ENCODE results near the gene RNF141.

Gene RNF141

GRCh38 chr11:10540915-10541560 lies at the start of gene RNF141 (continued):
- TF ChIP-seq, protein P1, sequence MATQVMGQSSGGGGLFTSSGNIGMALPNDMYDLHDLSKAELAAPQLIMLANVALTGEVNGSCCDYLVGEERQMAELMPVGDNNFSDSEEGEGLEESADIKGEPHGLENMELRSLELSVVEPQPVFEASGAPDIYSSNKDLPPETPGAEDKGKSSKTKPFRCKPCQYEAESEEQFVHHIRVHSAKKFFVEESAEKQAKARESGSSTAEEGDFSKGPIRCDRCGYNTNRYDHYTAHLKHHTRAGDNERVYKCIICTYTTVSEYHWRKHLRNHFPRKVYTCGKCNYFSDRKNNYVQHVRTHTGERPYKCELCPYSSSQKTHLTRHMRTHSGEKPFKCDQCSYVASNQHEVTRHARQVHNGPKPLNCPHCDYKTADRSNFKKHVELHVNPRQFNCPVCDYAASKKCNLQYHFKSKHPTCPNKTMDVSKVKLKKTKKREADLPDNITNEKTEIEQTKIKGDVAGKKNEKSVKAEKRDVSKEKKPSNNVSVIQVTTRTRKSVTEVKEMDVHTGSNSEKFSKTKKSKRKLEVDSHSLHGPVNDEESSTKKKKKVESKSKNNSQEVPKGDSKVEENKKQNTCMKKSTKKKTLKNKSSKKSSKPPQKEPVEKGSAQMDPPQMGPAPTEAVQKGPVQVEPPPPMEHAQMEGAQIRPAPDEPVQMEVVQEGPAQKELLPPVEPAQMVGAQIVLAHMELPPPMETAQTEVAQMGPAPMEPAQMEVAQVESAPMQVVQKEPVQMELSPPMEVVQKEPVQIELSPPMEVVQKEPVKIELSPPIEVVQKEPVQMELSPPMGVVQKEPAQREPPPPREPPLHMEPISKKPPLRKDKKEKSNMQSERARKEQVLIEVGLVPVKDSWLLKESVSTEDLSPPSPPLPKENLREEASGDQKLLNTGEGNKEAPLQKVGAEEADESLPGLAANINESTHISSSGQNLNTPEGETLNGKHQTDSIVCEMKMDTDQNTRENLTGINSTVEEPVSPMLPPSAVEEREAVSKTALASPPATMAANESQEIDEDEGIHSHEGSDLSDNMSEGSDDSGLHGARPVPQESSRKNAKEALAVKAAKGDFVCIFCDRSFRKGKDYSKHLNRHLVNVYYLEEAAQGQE (tag by site-specific recombination; IDR thresholded peaks at IDR 0.05) = peak; percentile 47; the same call in 1 of the 2 replicates
- TF ChIP-seq ZEB2 (tag by site-specific recombination; IDR thresholded peaks at IDR 0.05) = 0 out of 2 replicates have a peak, but pooled peaks have one; percentile 50
- TF ChIP-seq, protein P2, sequence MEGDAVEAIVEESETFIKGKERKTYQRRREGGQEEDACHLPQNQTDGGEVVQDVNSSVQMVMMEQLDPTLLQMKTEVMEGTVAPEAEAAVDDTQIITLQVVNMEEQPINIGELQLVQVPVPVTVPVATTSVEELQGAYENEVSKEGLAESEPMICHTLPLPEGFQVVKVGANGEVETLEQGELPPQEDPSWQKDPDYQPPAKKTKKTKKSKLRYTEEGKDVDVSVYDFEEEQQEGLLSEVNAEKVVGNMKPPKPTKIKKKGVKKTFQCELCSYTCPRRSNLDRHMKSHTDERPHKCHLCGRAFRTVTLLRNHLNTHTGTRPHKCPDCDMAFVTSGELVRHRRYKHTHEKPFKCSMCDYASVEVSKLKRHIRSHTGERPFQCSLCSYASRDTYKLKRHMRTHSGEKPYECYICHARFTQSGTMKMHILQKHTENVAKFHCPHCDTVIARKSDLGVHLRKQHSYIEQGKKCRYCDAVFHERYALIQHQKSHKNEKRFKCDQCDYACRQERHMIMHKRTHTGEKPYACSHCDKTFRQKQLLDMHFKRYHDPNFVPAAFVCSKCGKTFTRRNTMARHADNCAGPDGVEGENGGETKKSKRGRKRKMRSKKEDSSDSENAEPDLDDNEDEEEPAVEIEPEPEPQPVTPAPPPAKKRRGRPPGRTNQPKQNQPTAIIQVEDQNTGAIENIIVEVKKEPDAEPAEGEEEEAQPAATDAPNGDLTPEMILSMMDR (tag by site-specific recombination; IDR thresholded peaks at IDR 0.05) = peak; percentile 94
- TF ChIP-seq, protein P3, sequence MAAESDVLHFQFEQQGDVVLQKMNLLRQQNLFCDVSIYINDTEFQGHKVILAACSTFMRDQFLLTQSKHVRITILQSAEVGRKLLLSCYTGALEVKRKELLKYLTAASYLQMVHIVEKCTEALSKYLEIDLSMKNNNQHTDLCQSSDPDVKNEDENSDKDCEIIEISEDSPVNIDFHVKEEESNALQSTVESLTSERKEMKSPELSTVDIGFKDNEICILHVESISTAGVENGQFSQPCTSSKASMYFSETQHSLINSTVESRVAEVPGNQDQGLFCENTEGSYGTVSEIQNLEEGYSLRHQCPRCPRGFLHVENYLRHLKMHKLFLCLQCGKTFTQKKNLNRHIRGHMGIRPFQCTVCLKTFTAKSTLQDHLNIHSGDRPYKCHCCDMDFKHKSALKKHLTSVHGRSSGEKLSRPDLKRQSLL (tag by site-specific recombination; IDR thresholded peaks at IDR 0.05) = no peak
- TF ChIP-seq ZNF626 (tag by site-specific recombination; IDR thresholded peaks at IDR 0.05) = no peak
- no peak for TF ChIP-seq ELK4 (IDR thresholded peaks at IDR 0.05; ENCODE audit: borderline replicate concordance, low read depth, low read length)
- TF ChIP-seq, protein P4, sequence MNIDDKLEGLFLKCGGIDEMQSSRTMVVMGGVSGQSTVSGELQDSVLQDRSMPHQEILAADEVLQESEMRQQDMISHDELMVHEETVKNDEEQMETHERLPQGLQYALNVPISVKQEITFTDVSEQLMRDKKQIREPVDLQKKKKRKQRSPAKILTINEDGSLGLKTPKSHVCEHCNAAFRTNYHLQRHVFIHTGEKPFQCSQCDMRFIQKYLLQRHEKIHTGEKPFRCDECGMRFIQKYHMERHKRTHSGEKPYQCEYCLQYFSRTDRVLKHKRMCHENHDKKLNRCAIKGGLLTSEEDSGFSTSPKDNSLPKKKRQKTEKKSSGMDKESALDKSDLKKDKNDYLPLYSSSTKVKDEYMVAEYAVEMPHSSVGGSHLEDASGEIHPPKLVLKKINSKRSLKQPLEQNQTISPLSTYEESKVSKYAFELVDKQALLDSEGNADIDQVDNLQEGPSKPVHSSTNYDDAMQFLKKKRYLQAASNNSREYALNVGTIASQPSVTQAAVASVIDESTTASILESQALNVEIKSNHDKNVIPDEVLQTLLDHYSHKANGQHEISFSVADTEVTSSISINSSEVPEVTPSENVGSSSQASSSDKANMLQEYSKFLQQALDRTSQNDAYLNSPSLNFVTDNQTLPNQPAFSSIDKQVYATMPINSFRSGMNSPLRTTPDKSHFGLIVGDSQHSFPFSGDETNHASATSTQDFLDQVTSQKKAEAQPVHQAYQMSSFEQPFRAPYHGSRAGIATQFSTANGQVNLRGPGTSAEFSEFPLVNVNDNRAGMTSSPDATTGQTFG (tag by site-specific recombination; IDR thresholded peaks at IDR 0.05; ENCODE audit: borderline replicate concordance) = no peak
- TF ChIP-seq ZFP37 (tag by site-specific recombination; IDR thresholded peaks at IDR 0.05) = 0 out of 2 replicates have a peak, but pooled peaks have one; percentile 48
- TF ChIP-seq ZBTB20 (tag by site-specific recombination; IDR thresholded peaks at IDR 0.05) = peak; percentile 64
- peak; percentile 82 for TF ChIP-seq ZXDB (tag by site-specific recombination; IDR thresholded peaks at IDR 0.05)
- no peak for TF ChIP-seq ZNF549 (tag by site-specific recombination; IDR thresholded peaks at IDR 0.05)
- TF ChIP-seq, protein P5, sequence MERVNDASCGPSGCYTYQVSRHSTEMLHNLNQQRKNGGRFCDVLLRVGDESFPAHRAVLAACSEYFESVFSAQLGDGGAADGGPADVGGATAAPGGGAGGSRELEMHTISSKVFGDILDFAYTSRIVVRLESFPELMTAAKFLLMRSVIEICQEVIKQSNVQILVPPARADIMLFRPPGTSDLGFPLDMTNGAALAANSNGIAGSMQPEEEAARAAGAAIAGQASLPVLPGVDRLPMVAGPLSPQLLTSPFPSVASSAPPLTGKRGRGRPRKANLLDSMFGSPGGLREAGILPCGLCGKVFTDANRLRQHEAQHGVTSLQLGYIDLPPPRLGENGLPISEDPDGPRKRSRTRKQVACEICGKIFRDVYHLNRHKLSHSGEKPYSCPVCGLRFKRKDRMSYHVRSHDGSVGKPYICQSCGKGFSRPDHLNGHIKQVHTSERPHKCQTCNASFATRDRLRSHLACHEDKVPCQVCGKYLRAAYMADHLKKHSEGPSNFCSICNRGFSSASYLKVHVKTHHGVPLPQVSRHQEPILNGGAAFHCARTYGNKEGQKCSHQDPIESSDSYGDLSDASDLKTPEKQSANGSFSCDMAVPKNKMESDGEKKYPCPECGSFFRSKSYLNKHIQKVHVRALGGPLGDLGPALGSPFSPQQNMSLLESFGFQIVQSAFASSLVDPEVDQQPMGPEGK (tag by site-specific recombination; IDR thresholded peaks at IDR 0.05) = peak; percentile 73
- TF ChIP-seq, protein P6, sequence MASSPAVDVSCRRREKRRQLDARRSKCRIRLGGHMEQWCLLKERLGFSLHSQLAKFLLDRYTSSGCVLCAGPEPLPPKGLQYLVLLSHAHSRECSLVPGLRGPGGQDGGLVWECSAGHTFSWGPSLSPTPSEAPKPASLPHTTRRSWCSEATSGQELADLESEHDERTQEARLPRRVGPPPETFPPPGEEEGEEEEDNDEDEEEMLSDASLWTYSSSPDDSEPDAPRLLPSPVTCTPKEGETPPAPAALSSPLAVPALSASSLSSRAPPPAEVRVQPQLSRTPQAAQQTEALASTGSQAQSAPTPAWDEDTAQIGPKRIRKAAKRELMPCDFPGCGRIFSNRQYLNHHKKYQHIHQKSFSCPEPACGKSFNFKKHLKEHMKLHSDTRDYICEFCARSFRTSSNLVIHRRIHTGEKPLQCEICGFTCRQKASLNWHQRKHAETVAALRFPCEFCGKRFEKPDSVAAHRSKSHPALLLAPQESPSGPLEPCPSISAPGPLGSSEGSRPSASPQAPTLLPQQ (tag by site-specific recombination; IDR thresholded peaks at IDR 0.05) = 0 out of 2 replicates have a peak, but pooled peaks have one; percentile 50
- no peak for TF ChIP-seq ZBTB1 (tag by site-specific recombination; IDR thresholded peaks at IDR 0.05)
- TF ChIP-seq, protein P7, sequence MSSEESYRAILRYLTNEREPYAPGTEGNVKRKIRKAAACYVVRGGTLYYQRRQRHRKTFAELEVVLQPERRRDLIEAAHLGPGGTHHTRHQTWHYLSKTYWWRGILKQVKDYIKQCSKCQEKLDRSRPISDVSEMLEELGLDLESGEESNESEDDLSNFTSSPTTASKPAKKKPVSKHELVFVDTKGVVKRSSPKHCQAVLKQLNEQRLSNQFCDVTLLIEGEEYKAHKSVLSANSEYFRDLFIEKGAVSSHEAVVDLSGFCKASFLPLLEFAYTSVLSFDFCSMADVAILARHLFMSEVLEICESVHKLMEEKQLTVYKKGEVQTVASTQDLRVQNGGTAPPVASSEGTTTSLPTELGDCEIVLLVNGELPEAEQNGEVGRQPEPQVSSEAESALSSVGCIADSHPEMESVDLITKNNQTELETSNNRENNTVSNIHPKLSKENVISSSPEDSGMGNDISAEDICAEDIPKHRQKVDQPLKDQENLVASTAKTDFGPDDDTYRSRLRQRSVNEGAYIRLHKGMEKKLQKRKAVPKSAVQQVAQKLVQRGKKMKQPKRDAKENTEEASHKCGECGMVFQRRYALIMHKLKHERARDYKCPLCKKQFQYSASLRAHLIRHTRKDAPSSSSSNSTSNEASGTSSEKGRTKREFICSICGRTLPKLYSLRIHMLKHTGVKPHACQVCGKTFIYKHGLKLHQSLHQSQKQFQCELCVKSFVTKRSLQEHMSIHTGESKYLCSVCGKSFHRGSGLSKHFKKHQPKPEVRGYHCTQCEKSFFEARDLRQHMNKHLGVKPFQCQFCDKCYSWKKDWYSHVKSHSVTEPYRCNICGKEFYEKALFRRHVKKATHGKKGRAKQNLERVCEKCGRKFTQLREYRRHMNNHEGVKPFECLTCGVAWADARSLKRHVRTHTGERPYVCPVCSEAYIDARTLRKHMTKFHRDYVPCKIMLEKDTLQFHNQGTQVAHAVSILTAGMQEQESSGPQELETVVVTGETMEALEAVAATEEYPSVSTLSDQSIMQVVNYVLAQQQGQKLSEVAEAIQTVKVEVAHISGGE (tag by site-specific recombination; conservative IDR thresholded peaks at IDR 0.05; ENCODE audit: low read depth) = no peak
- peak; percentile 93 for TF ChIP-seq ZBTB17 (tag by site-specific recombination; IDR thresholded peaks at IDR 0.05)
- TF ChIP-seq ZNF391 (tag by site-specific recombination; IDR thresholded peaks at IDR 0.05; ENCODE audit: borderline replicate concordance, low read depth) = no peak
